Stimulated activated CD4-positive, alpha-beta T cell treated with anti-CD3 and anti-CD28 coated beads, Interleukin-15, amount 100 ng/mL, for 24 hours (primary cell): ENCODE data around the gene AP1G2.
A peak's percentile ranks its signal among the peaks of the same experiment; 100 is the strongest.

Experiments used
- DNase-seq: peaks from one replicate; pipeline ENCODE4 v3.0.0-alpha.2; 2020

AP1G2 gene

GRCh38 chr14:23569443-23570151 is 2.0 kb upstream of the AP1G2 start:
- no peak for DNase-seq

GRCh38 chr14:23568600-23569331 is 1.2 kb upstream of the AP1G2 start:
- peak; percentile 35 for DNase-seq

- no peak for DNase-seq
Observed at GRCh38 chr14:23568021-23568599, 519 bp upstream of the AP1G2 start.

GRCh38 chr14:23566778-23567185 is 809 bp downstream of the AP1G2 start:
- no peak for DNase-seq

GRCh38 chr14:23566112-23566777 is 1.3 kb downstream of the AP1G2 start:
- no peak for DNase-seq

GRCh38 chr14:23565626-23566025 is 2.0 kb downstream of the AP1G2 start:
- DNase-seq = no peak

- DNase-seq = no peak
Observed at GRCh38 chr14:23564876-23565275, 2.7 kb downstream of the AP1G2 start.

GRCh38 chr14:23564181-23564812 is 3.3 kb downstream of the AP1G2 start:
- DNase-seq = no peak

GRCh38 chr14:23563473-23564180 is 4.0 kb downstream of the AP1G2 start:
- DNase-seq = no peak

- peak; percentile 72 for DNase-seq
Observed at GRCh38 chr14:23562822-23563472, 4.6 kb downstream of the AP1G2 start.

- DNase-seq = no peak
Observed at GRCh38 chr14:23561873-23562821, 5.4 kb downstream of the AP1G2 start.

- DNase-seq = no peak
Observed at GRCh38 chr14:23561259-23561658, 6.3 kb downstream of the AP1G2 start.

GRCh38 chr14:23559926-23560520 is 7.6 kb downstream of the AP1G2 start:
- no peak for DNase-seq

- peak; percentile 80 for DNase-seq
Observed at GRCh38 chr14:23559010-23559925, 8.3 kb downstream of the AP1G2 start.

- no peak for DNase-seq
Observed at GRCh38 chr14:23558346-23559009, 9.1 kb downstream of the AP1G2 start.

GRCh38 chr14:23557946-23558345 is 9.6 kb downstream of the AP1G2 start:
- no peak for DNase-seq

GRCh38 chr14:23557521-23557920 is 10.1 kb downstream of the AP1G2 start:
- no peak for DNase-seq

- peak; percentile 25 for DNase-seq
Observed at GRCh38 chr14:23556700-23557440, 10.7 kb downstream of the AP1G2 start.
